Ovary (tissue), 3 donors: ENCODE results near the gene SUSD6.

Experiments used
- EP300 ChIP-seq: sonication (generic); formaldehyde crosslinking; IDR thresholded peaks from one replicate; pipeline ENCODE4 v1.6.1; 2017; ENCODE audit warnings: antibody characterized with exemption
- TF ChIP-seq, protein P1 (sequence below), 3 donors: fragments of 450-650 bp in 2 of 3; fragments of 200-600 bp in 1 of 3; IDR thresholded peaks; one replicate each; pipeline versions ENCODE4 v1.5.1 to v1.8.0; 2016 to 2022; ENCODE audit warnings: antibody characterized with exemption in 3 of 3, mild to moderate bottlenecking in 1 of 3
- donor health status: DM: no; HTN: no; CAD: no.

DNA sequence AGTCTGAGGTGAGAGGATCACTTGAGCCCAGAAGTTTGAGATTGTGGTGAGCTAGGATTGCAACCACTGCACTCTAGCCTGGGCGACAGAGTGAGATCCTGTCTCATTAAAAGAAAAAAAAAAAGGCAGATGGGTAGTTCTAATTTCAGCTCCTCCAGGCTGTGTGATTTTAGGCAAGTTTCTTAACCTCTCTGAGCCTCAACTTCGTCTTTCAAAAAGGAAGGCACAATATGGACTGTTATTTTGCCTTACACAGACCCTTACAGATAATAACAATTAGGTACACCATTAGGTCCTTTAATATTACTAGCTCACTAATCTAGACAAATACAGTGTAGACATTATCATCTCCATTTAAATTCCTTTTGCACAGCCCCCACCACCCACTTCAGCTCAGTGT, 31.9 kb upstream of the SUSD6 start:
- no peak for TF ChIP-seq EP300
- TF ChIP-seq, protein P1, sequence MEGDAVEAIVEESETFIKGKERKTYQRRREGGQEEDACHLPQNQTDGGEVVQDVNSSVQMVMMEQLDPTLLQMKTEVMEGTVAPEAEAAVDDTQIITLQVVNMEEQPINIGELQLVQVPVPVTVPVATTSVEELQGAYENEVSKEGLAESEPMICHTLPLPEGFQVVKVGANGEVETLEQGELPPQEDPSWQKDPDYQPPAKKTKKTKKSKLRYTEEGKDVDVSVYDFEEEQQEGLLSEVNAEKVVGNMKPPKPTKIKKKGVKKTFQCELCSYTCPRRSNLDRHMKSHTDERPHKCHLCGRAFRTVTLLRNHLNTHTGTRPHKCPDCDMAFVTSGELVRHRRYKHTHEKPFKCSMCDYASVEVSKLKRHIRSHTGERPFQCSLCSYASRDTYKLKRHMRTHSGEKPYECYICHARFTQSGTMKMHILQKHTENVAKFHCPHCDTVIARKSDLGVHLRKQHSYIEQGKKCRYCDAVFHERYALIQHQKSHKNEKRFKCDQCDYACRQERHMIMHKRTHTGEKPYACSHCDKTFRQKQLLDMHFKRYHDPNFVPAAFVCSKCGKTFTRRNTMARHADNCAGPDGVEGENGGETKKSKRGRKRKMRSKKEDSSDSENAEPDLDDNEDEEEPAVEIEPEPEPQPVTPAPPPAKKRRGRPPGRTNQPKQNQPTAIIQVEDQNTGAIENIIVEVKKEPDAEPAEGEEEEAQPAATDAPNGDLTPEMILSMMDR (IDR thresholded peaks at IDR 0.05), result no peak
